Astrocyte (in vitro differentiated cells and primary cell): ENCODE data around the gene PI4KA. TPM values are rescaled to one million over a fixed set of nuclear protein-coding genes. Genes with fewer than 3 reads are reported as not detected.

Experiments
- DNase-seq: peaks from one replicate; pipeline ENCODE4 v3.0.0-alpha.2; 2010; ENCODE audit warnings: low read depth
- FAIRE-seq: peaks from 2 replicates; lab custom pipeline; 2011; peaks lifted over from hg19 to GRCh38; lab: Jason Lieb, UNC
- H2AFZ ChIP-seq: 2 replicates; pipeline ENCODE4 v1.6.0; 2012; ENCODE audit warnings: low read depth, low read length, inconsistent platforms
- H3K27ac ChIP-seq: 2 replicates; pipeline ENCODE4 v1.5.1; 2011; ENCODE audit warnings: low read depth, low read length, inconsistent platforms
- H3K27me3 ChIP-seq: 2 replicates; pipeline ENCODE4 v1.6.0; 2011; ENCODE audit warnings: low read length, inconsistent platforms; ENCODE audit not compliant: insufficient read depth
- H3K36me3 ChIP-seq: 2 replicates; pipeline ENCODE4 v1.5.1; 2011; ENCODE audit warnings: low read length, inconsistent platforms; ENCODE audit not compliant: insufficient read depth
- H3K4me1 ChIP-seq: 2 replicates; pipeline ENCODE4 v1.5.1; 2011; ENCODE audit warnings: low read length, inconsistent platforms; ENCODE audit not compliant: insufficient read depth
- H3K4me2 ChIP-seq: 2 replicates; pipeline ENCODE4 v1.6.0; 2012; ENCODE audit warnings: low read length, inconsistent platforms
- H3K4me3 ChIP-seq: 2 replicates; pipeline ENCODE4 v1.5.1; 2011; ENCODE audit warnings: low read depth, mild to moderate bottlenecking, low read length, inconsistent platforms; ENCODE audit not compliant: insufficient read depth
- H3K79me2 ChIP-seq: 2 replicates; pipeline ENCODE4 v1.6.0; 2012; ENCODE audit warnings: mild to moderate bottlenecking, low read length, inconsistent platforms; ENCODE audit not compliant: insufficient read depth
- H3K9ac ChIP-seq: 2 replicates; pipeline ENCODE4 v1.6.0; 2012; ENCODE audit warnings: mild to moderate bottlenecking, low read length, inconsistent platforms
- H3K9me3 ChIP-seq: 2 replicates; pipeline ENCODE4 v1.5.1; 2012; ENCODE audit warnings: low read depth, mild to moderate bottlenecking, low read length, inconsistent platforms; ENCODE audit not compliant: insufficient read depth
- H4K20me1 ChIP-seq: 2 replicates; pipeline ENCODE4 v1.6.0; 2012; ENCODE audit warnings: low read length, inconsistent platforms; ENCODE audit not compliant: insufficient read depth
- H3K27ac Mint-ChIP-seq: one replicate; pipeline ENCODE4 v1.8.0; 2021; ENCODE audit warnings: mild to moderate bottlenecking, mixed read lengths; ENCODE audit not compliant: unreplicated experiment
- H3K27me3 Mint-ChIP-seq: one replicate; pipeline ENCODE4 v1.8.0; 2021; ENCODE audit warnings: low read depth, mixed read lengths; ENCODE audit not compliant: unreplicated experiment
- H3K36me3 Mint-ChIP-seq: one replicate; pipeline ENCODE4 v1.8.0; 2021; ENCODE audit warnings: low read depth, mixed read lengths; ENCODE audit not compliant: unreplicated experiment
- H3K4me1 Mint-ChIP-seq: one replicate; pipeline ENCODE4 v1.8.0; 2021; ENCODE audit warnings: low read depth, mixed read lengths; ENCODE audit not compliant: unreplicated experiment
- H3K4me3 Mint-ChIP-seq: one replicate; pipeline ENCODE4 v1.8.0; 2021; ENCODE audit warnings: mild to moderate bottlenecking, moderate library complexity, mixed read lengths; ENCODE audit not compliant: unreplicated experiment
- H3K9me3 Mint-ChIP-seq: one replicate; pipeline ENCODE4 v1.8.0; 2021; ENCODE audit warnings: mild to moderate bottlenecking, mixed read lengths; ENCODE audit not compliant: unreplicated experiment
- CTCF ChIP-seq: IDR thresholded peaks from 2 replicates; pipeline ENCODE4 v1.5.1; 2011; ENCODE audit warnings: low read depth, mild to moderate bottlenecking, inconsistent platforms, low read length, moderate library complexity; ENCODE audit not compliant: insufficient read depth
- EZH2 ChIP-seq: IDR thresholded peaks from 2 replicates; pipeline ENCODE4 v1.6.1; 2012; ENCODE audit warnings: mild to moderate bottlenecking, low read length, inconsistent platforms; ENCODE audit not compliant: insufficient read depth
- total RNA-seq: library from RNA; stranded (reverse); gene quantifications from 2 replicates; pipeline ENCODE4 v1.2.1, GENCODE V29; 2021

Gene PI4KA
- total RNA-seq, 1 donor from 2014 or later: 35.9 TPM

- Mint-ChIP-seq H3K4me1 (no peaks in the 10 kb centered on the region), H3K9me3 (no peaks in the 10 kb centered on the region), H3K27ac (no peak overlapping the region), H3K4me3 (no peak overlapping the region), H3K36me3 (peaks cover 3% of the 10 kb centered on the region), H3K27me3 (no peaks in the 10 kb centered on the region)
- Histone ChIP-seq H3K4me1 (no peaks in the 10 kb centered on the region), H3K27ac (no peak overlapping the region), H3K9me3 (no peaks in the 10 kb centered on the region), H3K4me2 (no peak overlapping the region), H3K36me3 (peaks cover 21% of the 10 kb centered on the region), H3K9ac (no peak overlapping the region), H3K79me2 (no peaks in the 10 kb centered on the region), H3K27me3 (no peaks in the 10 kb centered on the region), H3K4me3 (no peak overlapping the region), H4K20me1 (no peaks in the 10 kb centered on the region), H2AFZ (no peak overlapping the region)
- TF ChIP-seq CTCF: no peak
- no peak for TF ChIP-seq EZH2
- FAIRE-seq (no peak), DNase-seq (no peak)
These were observed 40.1 kb downstream of the PI4KA start for GRCh38 chr22:20818471-20818870.

- no peaks in the 10 kb centered on the region for H3K79me2 ChIP-seq
- no peak overlapping the region for H2AFZ ChIP-seq
- H3K9ac ChIP-seq: no peak overlapping the region
- no peak overlapping the region for H3K27ac ChIP-seq
- Mint-ChIP-seq H3K27me3 (no peaks in the 10 kb centered on the region), H3K36me3 (peaks cover 5% of the 10 kb centered on the region), H3K4me3 (no peak overlapping the region), H3K4me1 (no peaks in the 10 kb centered on the region), H3K27ac (no peak overlapping the region), H3K9me3 (no peaks in the 10 kb centered on the region)
- TF ChIP-seq CTCF: no peak
- no peak for TF ChIP-seq EZH2
- H4K20me1 ChIP-seq: no peaks in the 10 kb centered on the region
- H3K27me3 ChIP-seq: no peaks in the 10 kb centered on the region
- DNase-seq: no peak
- H3K4me3 ChIP-seq: no peak overlapping the region
- no peak for FAIRE-seq
- no peaks in the 10 kb centered on the region for H3K9me3 ChIP-seq
- no peaks in the 10 kb centered on the region for H3K4me1 ChIP-seq
- H3K36me3 ChIP-seq: peaks cover 28% of the 10 kb centered on the region
- H3K4me2 ChIP-seq: no peak overlapping the region
These were observed 42.1 kb downstream of the PI4KA start for GRCh38 chr22:20816559-20816958.

GRCh38 chr22:20815477-20816050, 43.0 kb downstream of the PI4KA start:
- Histone ChIP-seq H3K9ac (no peak overlapping the region), H4K20me1 (no peaks in the 10 kb centered on the region), H2AFZ (no peak overlapping the region), H3K4me3 (no peak overlapping the region), H3K27me3 (no peaks in the 10 kb centered on the region), H3K9me3 (no peaks in the 10 kb centered on the region), H3K79me2 (no peaks in the 10 kb centered on the region), H3K4me2 (no peak overlapping the region), H3K36me3 (peaks cover 33% of the 10 kb centered on the region), H3K4me1 (no peaks in the 10 kb centered on the region), H3K27ac (no peak overlapping the region)
- no peak for TF ChIP-seq EZH2
- TF ChIP-seq CTCF: no peak
- no peaks in the 10 kb centered on the region for H3K4me1 Mint-ChIP-seq
- no peak overlapping the region for H3K4me3 Mint-ChIP-seq
- FAIRE-seq (no peak), DNase-seq (no peak)
- no peaks in the 10 kb centered on the region for H3K27me3 Mint-ChIP-seq
- H3K27ac Mint-ChIP-seq: no peak overlapping the region
- no peaks in the 10 kb centered on the region for H3K9me3 Mint-ChIP-seq
- H3K36me3 Mint-ChIP-seq: peaks cover 10% of the 10 kb centered on the region
